Thyroid gland (tissue), 4 donors: ENCODE results near the gene SCN1B. TPM values are rescaled to one million over a fixed set of nuclear protein-coding genes. Genes with fewer than 3 reads are reported as not detected.
"Not testable (repeated sequence)": the region's sequence is repeated elsewhere in the genome, so short reads cannot be mapped to it uniquely, and the experiment has no call there.

Experiments used
- DNase-seq, 2 donors: peaks; one replicate each; pipeline ENCODE4 v3.0.0-alpha.2; 2019
- H3K27ac ChIP-seq, 3 donors: fragments of 200-600 bp; sonication (generic); 1 replicate in 2 of 3; 2 replicates in 1 of 3; pipeline ENCODE4 v1.5.1; 2016 to 2019; ENCODE audit warnings: mild to moderate bottlenecking in 1 of 3, moderate library complexity in 1 of 3
- H3K27me3 ChIP-seq: fragments of 200-600 bp; sonication (generic); one replicate; pipeline ENCODE4 v1.5.1; 2019
- H3K36me3 ChIP-seq, 2 donors: fragments of 200-600 bp; sonication (generic); one replicate each; pipeline ENCODE4 v1.5.1; 2016 to 2019
- H3K4me1 ChIP-seq, 2 donors: fragments of 200-600 bp; sonication (generic); one replicate each; pipeline ENCODE4 v1.5.1; 2017 to 2019
- H3K4me3 ChIP-seq, 3 donors: fragments of 200-600 bp; sonication (generic); replicated peaks in 1 of 3; 1 replicate in 2 of 3; 2 replicates in 1 of 3; pipeline ENCODE4 v1.5.1; 2016; ENCODE audit warnings: mild to moderate bottlenecking in 1 of 3
- H3K9me3 ChIP-seq: fragments of 200-600 bp; sonication (generic); one replicate; pipeline ENCODE4 v1.5.1; 2017
- CTCF ChIP-seq, 6 experiments: fragments of 200-600 bp in 3 of 6; fragments of 450-650 bp in 3 of 6; sonication (generic) in 3 of 6; IDR thresholded peaks; one replicate each; pipeline ENCODE4 v1.5.1; 2016 to 2019; ENCODE audit warnings: antibody characterized with exemption in 6 of 6, mild to moderate bottlenecking in 2 of 6, inconsistent platforms in 1 of 6, moderate library complexity in 1 of 6
- POLR2A ChIP-seq, 2 donors: fragments of 450-650 bp; IDR thresholded peaks; one replicate each; pipeline ENCODE4 v1.6.1; 2017; ENCODE audit warnings: antibody characterized with exemption in 2 of 2, mild to moderate bottlenecking in 2 of 2, moderate library complexity in 1 of 2
- WGBS, 2 donors: methylation state at CpG; one replicate each; pipeline ENCODE4 v1.1.5; 2017; 5-methylcytosine and 5-hydroxymethylcytosine counted together
- intact Hi-C: fragments of 100-400 bp; cut with DNase I; formaldehyde crosslinking; loops from one replicate; pipeline ENCODE4 v1.15.1; 2023
- total RNA-seq, 4 donors: library from RNA; depleted of rRNA; stranded (reverse); fragments of >200 nt; gene quantifications; one replicate each; pipeline ENCODE4 v1.2.3, GENCODE V29; 2016

SCN1B gene
- total RNA-seq, 4 donors from 2014 or later = 5.7 to 19.6 (median 10.1) TPM

GRCh38 chr19:34997071-34997617 is 33.1 kb upstream of the SCN1B start:
- H3K4me1 ChIP-seq = peaks cover 21 to 40% of the 10 kb centered on the region in 2 donors
- no peaks in the 10 kb centered on the region for H3K9me3 ChIP-seq
- no peaks in the 10 kb centered on the region for H3K27me3 ChIP-seq
- H3K27ac ChIP-seq = peak overlapping the region; percentile 5 to 47 (median 34)
- no peak for DNase-seq
- intact Hi-C loops = no loop called here
- 61 to 71% methylated on average over 8 of the region's 8 CpGs for WGBS, 2 donors
- no peak for TF ChIP-seq CTCF (IDR thresholded peaks at IDR 0.05)
- TF ChIP-seq POLR2A (IDR thresholded peaks at IDR 0.05) = no peak
- H3K36me3 ChIP-seq = no peaks in the 10 kb centered on the region
- no peak overlapping the region for H3K4me3 ChIP-seq

DNA sequence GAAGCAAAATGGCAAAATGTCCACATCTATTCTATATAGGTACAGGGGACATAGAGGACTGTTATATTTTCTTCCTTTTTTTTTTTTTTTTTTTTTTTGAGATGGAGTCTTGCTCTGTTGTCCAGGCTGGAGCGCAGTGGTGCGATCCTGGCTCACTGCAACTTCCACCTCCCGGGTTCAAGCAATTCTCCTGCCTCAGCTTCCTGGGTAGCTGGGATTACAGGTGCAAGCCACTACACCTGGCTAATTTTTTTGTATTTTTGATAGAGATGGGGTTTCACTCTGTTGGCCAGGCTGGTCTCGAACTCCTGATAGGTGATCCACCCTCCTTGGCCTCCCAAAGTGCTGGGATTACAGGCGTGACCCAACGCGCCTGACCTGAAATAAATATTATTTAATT is 32.0 kb upstream of the SCN1B start:
- H3K4me3 ChIP-seq, H3K27me3 ChIP-seq, DNase-seq, H3K9me3 ChIP-seq, H3K36me3 ChIP-seq, intact Hi-C loops: not testable (repeated sequence)
- Histone ChIP-seq H3K4me1 (peaks cover 25 to 50% of the 10 kb centered on the region in 2 donors), H3K27ac (peak overlapping the region in 2 of 3 donors; percentile 98 to 100)
- WGBS, 2 donors = 91 to 92% methylated on average over 7 of the region's 7 CpGs

DNA sequence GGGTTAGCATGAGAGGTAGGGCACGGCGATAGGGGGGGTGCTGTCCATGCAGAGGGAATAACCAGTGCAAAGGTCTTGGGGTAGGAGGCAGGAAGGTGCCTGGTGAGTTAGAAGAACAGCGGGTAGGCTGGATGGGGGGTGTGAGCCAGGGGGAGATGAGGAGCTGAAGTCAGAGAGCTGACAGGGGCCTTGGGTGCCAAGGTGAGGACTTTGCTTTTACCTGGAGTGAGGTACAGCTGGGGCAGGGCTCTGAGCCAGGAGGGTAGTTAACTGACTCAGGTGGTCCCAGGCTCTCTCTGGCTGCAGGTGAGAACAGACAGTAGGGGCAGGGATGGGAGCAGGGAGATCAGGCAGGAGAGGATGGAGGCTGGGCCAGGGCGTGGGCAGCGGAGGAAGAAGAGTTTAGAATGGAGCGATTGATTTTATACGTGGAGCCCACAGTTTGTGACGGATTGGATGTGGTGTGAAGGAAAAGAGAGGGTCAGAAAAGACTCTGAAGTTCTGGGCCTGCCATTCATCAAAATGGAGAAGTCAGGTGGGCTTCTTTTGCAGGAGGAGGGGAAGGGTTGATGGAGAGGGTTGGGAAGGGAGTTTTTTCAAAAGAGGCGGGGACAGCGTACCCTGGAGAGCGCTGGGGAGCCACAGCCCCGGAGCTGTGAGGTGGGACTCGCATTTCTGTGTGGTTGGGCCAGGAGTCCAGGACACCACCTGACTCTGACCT is 31.3 kb upstream of the SCN1B start:
- no peak for DNase-seq
- Histone ChIP-seq H3K36me3 (no peaks in the 10 kb centered on the region), H3K27me3 (no peaks in the 10 kb centered on the region), H3K9me3 (no peaks in the 10 kb centered on the region), H3K27ac (peak overlapping the region; percentile 98 to 100 (median 99)), H3K4me3 (peak overlapping the region in 1 of 3 donors; percentile 97), H3K4me1 (peaks cover 25 to 57% of the 10 kb centered on the region in 2 donors)
- intact Hi-C loops = no loop called here
- WGBS, 2 donors = 54 to 56% methylated on average over 13 of the region's 13 CpGs
- TF ChIP-seq POLR2A (IDR thresholded peaks at IDR 0.05) (no peak), CTCF (IDR thresholded peaks at IDR 0.05) (no peak)

DNA sequence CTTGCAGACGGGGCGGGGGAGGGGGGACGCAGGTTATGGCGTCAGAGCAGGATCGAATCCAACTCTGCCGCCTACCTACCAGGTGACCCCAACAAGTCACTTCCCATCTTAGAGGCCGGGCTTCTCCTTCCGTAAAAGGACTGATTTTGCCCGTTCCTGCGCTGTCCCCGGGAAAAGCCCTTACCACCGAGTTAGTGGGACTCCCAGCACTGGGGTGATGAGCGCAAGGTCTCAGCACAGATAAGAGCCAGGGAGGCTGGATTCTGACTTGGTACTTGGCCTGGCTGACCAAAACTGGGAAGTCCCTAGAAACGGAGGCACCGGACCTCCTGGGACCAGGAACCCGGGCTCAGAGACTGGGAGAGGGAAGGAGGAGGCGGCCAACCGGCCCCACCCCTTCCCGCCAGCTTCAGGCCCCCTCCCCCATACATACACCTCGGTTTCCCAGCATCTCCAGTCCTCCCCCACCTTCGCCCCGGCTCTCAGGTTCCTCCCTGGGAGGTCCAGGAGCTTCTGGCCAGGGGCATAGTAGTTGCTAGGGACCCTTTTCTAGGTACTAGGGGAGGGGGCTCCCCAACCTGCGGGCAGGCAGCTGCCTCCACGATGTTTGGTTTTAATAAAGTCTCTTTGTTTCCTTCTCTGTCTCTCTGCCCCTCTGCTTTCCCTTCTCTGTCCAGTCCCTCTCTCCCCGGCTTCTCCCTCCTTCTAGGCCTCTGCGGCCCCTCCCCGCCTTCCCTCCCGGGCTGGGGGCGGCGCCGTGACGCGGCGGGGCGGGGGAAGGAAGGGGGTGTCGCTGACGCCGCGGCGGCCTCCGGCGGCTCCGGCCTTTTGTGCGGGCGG is 30.6 kb upstream of the SCN1B start, which contains the start of gene GRAMD1A:
GRAMD1A (plus strand) TSS at position 826 of the 840 bp plus-strand sequence. CDS start 156 bp downstream, outside the sequence.
- peaks cover 25 to 59% of the 10 kb centered on the region in 2 donors for H3K4me1 ChIP-seq
- H3K4me3 ChIP-seq = peak within 1 kb of the TSS; percentile 3 to 97 (median 69)
- intact Hi-C loops = no loop called here
- WGBS, 2 donors = 0 to 3% methylated on average over 26 to 38 of the region's 45 CpGs
- no peaks in the 10 kb centered on the region for H3K36me3 ChIP-seq
- DNase-seq = peak; percentile 88
- H3K9me3 ChIP-seq = no peaks in the 10 kb centered on the region
- peak; percentile 38 to 62 for TF ChIP-seq POLR2A (IDR thresholded peaks at IDR 0.05)
- TF ChIP-seq CTCF (IDR thresholded peaks at IDR 0.05) = no peak
- peak within 1 kb of the TSS; percentile 98 to 100 (median 99) for H3K27ac ChIP-seq
- H3K27me3 ChIP-seq = no peaks in the 10 kb centered on the region

- H3K36me3 ChIP-seq = no peaks in the 10 kb centered on the region
- 0 to 13% methylated on average over 1 to 3 of the region's 37 CpGs for WGBS, 2 donors
- H3K27ac ChIP-seq = peak overlapping the region; percentile 77 to 100 (median 98)
- no peak for DNase-seq
- TF ChIP-seq CTCF (IDR thresholded peaks at IDR 0.05) (no peak), POLR2A (IDR thresholded peaks at IDR 0.05) (peak in 1 of 2 donors; percentile 80)
- no peaks in the 10 kb centered on the region for H3K9me3 ChIP-seq
- intact Hi-C loops = no loop called here
- no peaks in the 10 kb centered on the region for H3K27me3 ChIP-seq
- peak overlapping the region; percentile 3 to 97 (median 64) for H3K4me3 ChIP-seq
- peaks cover 25 to 57% of the 10 kb centered on the region in 2 donors for H3K4me1 ChIP-seq
These were observed 30.0 kb upstream of the SCN1B start for GRCh38 chr19:35000338-35000646.
